NOMO-1 treated with dmso at 0.1 percent for 144 hours (cell line): ENCODE measurements around the gene ELF4.
A peak's percentile ranks its signal among the peaks of the same experiment; 100 is the strongest.

Source experiments
- DNase-seq: peaks from one replicate; lab custom pipeline; 2025; ENCODE audit not compliant: unreplicated experiment; lab: John Stamatoyannopoulos, UW

ELF4 gene

GRCh38 chrX:130110379-130111219 is at the start of gene ELF4:
TSS of gene ELF4 (minus strand) at chrX:130110497. CDS start at chrX:130081330, 29,167 bp downstream.
- DNase-seq = peak; percentile 55

GRCh38 chrX:130159776-130160175 is 49.5 kb upstream of the ELF4 start:
- no peak for DNase-seq

- no peak for DNase-seq
These were observed 48.0 kb upstream of the ELF4 start for GRCh38 chrX:130158311-130158710.

GRCh38 chrX:130155564-130155963 is 45.3 kb upstream of the ELF4 start:
- DNase-seq = no peak

GRCh38 chrX:130147631-130148030 is 37.3 kb upstream of the ELF4 start:
- DNase-seq = no peak

GRCh38 chrX:130145123-130145522 is 34.8 kb upstream of the ELF4 start:
- no peak for DNase-seq

GRCh38 chrX:130144509-130144908 is 34.2 kb upstream of the ELF4 start:
- DNase-seq = no peak

GRCh38 chrX:130139474-130140201 is 29.3 kb upstream of the ELF4 start:
- no peak for DNase-seq

- DNase-seq = no peak
These were observed 26.7 kb upstream of the ELF4 start for GRCh38 chrX:130136961-130137360.

- DNase-seq = no peak
These were observed 26.2 kb upstream of the ELF4 start for GRCh38 chrX:130136496-130136895.

GRCh38 chrX:130130990-130131389 is 20.7 kb upstream of the ELF4 start:
- DNase-seq = no peak

- no peak for DNase-seq
These were observed 15.0 kb upstream of the ELF4 start for GRCh38 chrX:130125091-130125874.

- no peak for DNase-seq
These were observed 14.3 kb upstream of the ELF4 start for GRCh38 chrX:130124577-130124976.

- no peak for DNase-seq
These were observed 11.2 kb upstream of the ELF4 start for GRCh38 chrX:130121505-130121800.

GRCh38 chrX:130120746-130121504 is 10.6 kb upstream of the ELF4 start:
- DNase-seq = no peak

GRCh38 chrX:130120321-130120731 is 10.0 kb upstream of the ELF4 start:
- no peak for DNase-seq

- DNase-seq = no peak
These were observed 9.1 kb upstream of the ELF4 start for GRCh38 chrX:130119312-130119898.

GRCh38 chrX:130118441-130119311 is 8.4 kb upstream of the ELF4 start:
- DNase-seq = no peak

GRCh38 chrX:130117166-130117565 is 6.9 kb upstream of the ELF4 start:
- no peak for DNase-seq
